NT2/D1 (cell line): ENCODE measurements around the gene ADAMTS20.

Experiments
- SUZ12 ChIP-seq: IDR thresholded peaks from 2 replicates; pipeline ENCODE4 v1.6.1; 2011; ENCODE audit not compliant: insufficient read length, insufficient read depth; ENCODE audit errors: extremely low read depth
- YY1 ChIP-seq: IDR thresholded peaks from 2 replicates; pipeline ENCODE4 v1.6.1; 2011; ENCODE audit not compliant: insufficient read length, insufficient read depth
- ZNF274 ChIP-seq: IDR thresholded peaks from 2 replicates; pipeline ENCODE4 v1.6.1; 2011; ENCODE audit warnings: mild to moderate bottlenecking, low read depth, low read length

- TF ChIP-seq ZNF274 (no peak), YY1 (no peak), SUZ12 (no peak)
Measured at GRCh38 chr12:43306066-43306465, 245.9 kb downstream of the ADAMTS20 start.
